ENCODE data around the gene SHISA9.

Gene SHISA9

GRCh38 chr16:12891836-12892235 is 9.6 kb upstream of the SHISA9 start:
- Histone ChIP-seq H3K4me2 (no peak overlapping the region), H3K9ac (no peak overlapping the region), H3K79me2 (ENCODE audit: insufficient read depth, low read depth) (no peaks in the 10 kb centered on the region), H2AFZ (ENCODE audit: low read depth) (no peak overlapping the region), H3K4me1 (ENCODE audit: low read depth, poor library complexity, severe bottlenecking) (no peaks in the 10 kb centered on the region), H3K27me3 (ENCODE audit: insufficient read depth, low read depth) (no peaks in the 10 kb centered on the region), H3K27ac (no peak overlapping the region), H4K20me1 (ENCODE audit: insufficient read depth) (no peaks in the 10 kb centered on the region), H3K36me3 (ENCODE audit: insufficient read depth) (no peaks in the 10 kb centered on the region), H3K4me3 (IDR thresholded peaks at IDR 0.05; ENCODE audit: insufficient read depth, low read depth, low read length) (no peak overlapping the region)
- TF ChIP-seq CTCF (conservative IDR thresholded peaks at IDR 0.05; ENCODE audit: low read depth, low read length): no peak

- Histone ChIP-seq H3K9ac (no peak overlapping the region), H4K20me1 (ENCODE audit: insufficient read depth) (no peaks in the 10 kb centered on the region), H3K4me2 (no peak overlapping the region), H3K4me1 (ENCODE audit: low read depth, poor library complexity, severe bottlenecking) (no peaks in the 10 kb centered on the region), H3K4me3 (IDR thresholded peaks at IDR 0.05; ENCODE audit: insufficient read depth, low read depth, low read length) (no peak overlapping the region), H2AFZ (ENCODE audit: low read depth) (no peak overlapping the region), H3K27me3 (ENCODE audit: insufficient read depth, low read depth) (no peaks in the 10 kb centered on the region), H3K27ac (no peak overlapping the region), H3K79me2 (ENCODE audit: insufficient read depth, low read depth) (no peaks in the 10 kb centered on the region), H3K36me3 (ENCODE audit: insufficient read depth) (no peaks in the 10 kb centered on the region)
- TF ChIP-seq CTCF (conservative IDR thresholded peaks at IDR 0.05; ENCODE audit: low read depth, low read length): no peak
Measured at GRCh38 chr16:12893050-12893750, 8.2 kb upstream of the SHISA9 start.

- peak; percentile 78 for TF ChIP-seq CTCF (conservative IDR thresholded peaks at IDR 0.05; ENCODE audit: low read depth, low read length)
Measured at GRCh38 chr16:12896562-12896961, 4.8 kb upstream of the SHISA9 start.

GRCh38 chr16:12898551-12898950 is 2.8 kb upstream of the SHISA9 start:
- no peaks in the 10 kb centered on the region for H3K27me3 ChIP-seq (ENCODE audit: insufficient read depth, low read depth)
- no peaks in the 10 kb centered on the region for H3K36me3 ChIP-seq (ENCODE audit: insufficient read depth)
- no peak overlapping the region for H3K9ac ChIP-seq
- H3K79me2 ChIP-seq (ENCODE audit: insufficient read depth, low read depth): no peaks in the 10 kb centered on the region
- H2AFZ ChIP-seq (ENCODE audit: low read depth): no peak overlapping the region
- H3K27ac ChIP-seq: no peak overlapping the region
- no peak overlapping the region for H3K4me2 ChIP-seq
- no peaks in the 10 kb centered on the region for H4K20me1 ChIP-seq (ENCODE audit: insufficient read depth)
- no peaks in the 10 kb centered on the region for H3K4me1 ChIP-seq (ENCODE audit: low read depth, poor library complexity, severe bottlenecking)
- no peak for TF ChIP-seq CTCF (conservative IDR thresholded peaks at IDR 0.05; ENCODE audit: low read depth, low read length)
- H3K4me3 ChIP-seq (IDR thresholded peaks at IDR 0.05; ENCODE audit: insufficient read depth, low read depth, low read length): no peak overlapping the region

More at GRCh38 chr16:12896562-12896961, 4.8 kb upstream of the SHISA9 start:
- Histone ChIP-seq H3K27ac (no peak overlapping the region), H4K20me1 (ENCODE audit: insufficient read depth) (no peaks in the 10 kb centered on the region), H3K4me2 (no peak overlapping the region), H3K4me3 (IDR thresholded peaks at IDR 0.05; ENCODE audit: insufficient read depth, low read depth, low read length) (no peak overlapping the region), H2AFZ (ENCODE audit: low read depth) (no peak overlapping the region), H3K4me1 (ENCODE audit: low read depth, poor library complexity, severe bottlenecking) (no peaks in the 10 kb centered on the region), H3K9ac (no peak overlapping the region), H3K27me3 (ENCODE audit: insufficient read depth, low read depth) (no peaks in the 10 kb centered on the region), H3K79me2 (ENCODE audit: insufficient read depth, low read depth) (no peaks in the 10 kb centered on the region), H3K36me3 (ENCODE audit: insufficient read depth) (no peaks in the 10 kb centered on the region)
